Eye (tissue), 1 donor: Measurements from ENCODE around the gene ATPAF2.

Source experiments
- DNase-seq: peaks from one replicate; pipeline ENCODE4 v3.0.0-alpha.2; 2015

The ATPAF2 gene

GRCh38 chr17:18039535-18040260, 730 bp upstream of the ATPAF2 start:
- DNase-seq: no peak

- DNase-seq: no peak
These were observed 668 bp downstream of the ATPAF2 start for GRCh38 chr17:18038149-18038850.

GRCh38 chr17:18037486-18037885, 1.5 kb downstream of the ATPAF2 start:
- DNase-seq: no peak

GRCh38 chr17:18035704-18036103, 3.3 kb downstream of the ATPAF2 start:
- no peak for DNase-seq

GRCh38 chr17:18033442-18034099, 5.4 kb downstream of the ATPAF2 start:
- peak; percentile 91 for DNase-seq

- DNase-seq: no peak
These were observed 7.0 kb downstream of the ATPAF2 start for GRCh38 chr17:18031955-18032354.

DNA sequence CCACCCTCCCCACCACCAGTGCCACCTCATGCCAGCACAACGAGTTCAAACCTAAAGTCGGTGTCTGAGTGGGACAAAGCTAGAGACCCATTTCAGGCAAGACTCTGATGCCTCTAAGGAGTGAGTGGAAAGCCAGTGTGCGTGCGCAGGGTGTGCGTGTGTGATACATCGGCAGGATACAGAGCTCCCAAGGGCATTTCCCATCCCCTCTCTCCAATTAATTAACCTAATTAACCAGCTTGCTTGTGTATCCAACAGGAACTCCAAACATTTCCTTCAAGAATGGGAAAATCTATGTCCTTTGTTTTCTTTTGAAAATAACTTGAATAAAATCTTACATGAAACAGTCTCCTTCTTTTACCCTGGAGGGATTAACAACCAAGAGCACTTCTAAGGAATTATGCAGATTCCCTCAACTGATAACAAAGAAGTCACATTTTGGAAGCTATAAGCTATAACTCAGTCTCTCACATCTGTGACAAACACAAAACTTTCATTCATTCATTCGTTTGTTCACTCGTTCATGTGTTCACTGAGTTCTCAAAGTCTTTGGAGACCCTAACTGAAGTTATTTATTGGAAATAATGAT, 9.9 kb downstream of the ATPAF2 start:
- DNase-seq: no peak

- DNase-seq: peak; percentile 50
These were observed 10.6 kb downstream of the ATPAF2 start for GRCh38 chr17:18028114-18028951.

GRCh38 chr17:18027280-18027679, 11.7 kb downstream of the ATPAF2 start:
- DNase-seq: no peak

- no peak for DNase-seq
These were observed 12.8 kb downstream of the ATPAF2 start for GRCh38 chr17:18025945-18026776.

DNA sequence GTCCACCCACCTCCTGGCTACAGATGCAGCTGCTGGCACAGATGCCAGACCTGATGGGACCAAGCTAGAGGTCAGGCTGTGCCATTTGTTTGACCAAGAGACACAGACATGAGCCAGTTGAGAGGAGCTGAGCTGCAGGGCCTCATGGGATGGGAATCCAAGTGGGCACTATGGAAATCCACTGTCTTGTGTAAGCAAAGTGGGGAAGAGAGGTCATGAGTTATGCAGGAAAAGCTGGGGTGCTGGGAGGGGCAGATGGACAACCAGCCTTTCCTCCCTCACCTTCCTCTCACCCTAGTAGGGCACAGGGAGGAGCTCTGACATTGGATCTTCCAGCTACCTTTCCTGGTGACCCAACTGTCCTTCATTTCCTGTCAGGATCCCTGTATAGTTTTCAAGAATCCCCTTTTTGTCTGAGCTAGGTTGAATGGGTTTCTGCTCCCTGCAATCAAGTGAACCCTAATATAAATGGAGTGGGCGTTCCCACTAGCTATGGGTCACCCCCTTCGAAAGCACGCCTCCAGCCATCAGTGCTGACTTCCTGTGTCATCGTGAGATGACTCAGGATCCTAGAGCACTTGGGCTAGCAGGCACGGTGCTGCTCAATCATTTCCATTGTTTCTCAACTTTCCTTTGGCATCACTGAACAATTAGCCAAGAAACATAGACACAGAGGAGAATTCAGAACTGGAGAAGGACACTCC, 13.6 kb downstream of the ATPAF2 start:
- DNase-seq: no peak

GRCh38 chr17:18021372-18021771, 17.6 kb downstream of the ATPAF2 start:
- DNase-seq: no peak

GRCh38 chr17:18020971-18021370, 18.0 kb downstream of the ATPAF2 start:
- no peak for DNase-seq

DNA sequence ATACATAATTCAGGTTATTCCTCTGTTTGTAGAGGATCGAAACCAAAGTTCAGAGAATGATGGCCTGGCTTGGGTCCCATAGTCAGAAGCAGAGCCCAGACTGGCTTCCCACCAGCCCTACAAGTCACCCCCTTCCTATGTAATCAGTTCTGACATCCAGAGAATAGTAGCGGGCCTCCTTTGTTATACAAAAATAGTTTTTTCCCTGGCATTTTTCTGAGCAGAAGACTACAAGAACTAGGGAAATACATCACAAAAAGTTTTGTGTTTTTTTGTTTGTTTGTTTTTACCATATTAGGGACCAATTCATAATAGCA, 19.2 kb downstream of the ATPAF2 start:
- peak; percentile 67 for DNase-seq

GRCh38 chr17:18018411-18018921, 20.5 kb downstream of the ATPAF2 start:
- DNase-seq: no peak

GRCh38 chr17:18017958-18018357, 21.0 kb downstream of the ATPAF2 start:
- DNase-seq: no peak

GRCh38 chr17:18016426-18016825, 22.5 kb downstream of the ATPAF2 start:
- DNase-seq: no peak

- DNase-seq: peak; percentile 36
These were observed 23.4 kb downstream of the ATPAF2 start for GRCh38 chr17:18015593-18015992.

GRCh38 chr17:18014006-18014405, 25.0 kb downstream of the ATPAF2 start:
- no peak for DNase-seq

DNA sequence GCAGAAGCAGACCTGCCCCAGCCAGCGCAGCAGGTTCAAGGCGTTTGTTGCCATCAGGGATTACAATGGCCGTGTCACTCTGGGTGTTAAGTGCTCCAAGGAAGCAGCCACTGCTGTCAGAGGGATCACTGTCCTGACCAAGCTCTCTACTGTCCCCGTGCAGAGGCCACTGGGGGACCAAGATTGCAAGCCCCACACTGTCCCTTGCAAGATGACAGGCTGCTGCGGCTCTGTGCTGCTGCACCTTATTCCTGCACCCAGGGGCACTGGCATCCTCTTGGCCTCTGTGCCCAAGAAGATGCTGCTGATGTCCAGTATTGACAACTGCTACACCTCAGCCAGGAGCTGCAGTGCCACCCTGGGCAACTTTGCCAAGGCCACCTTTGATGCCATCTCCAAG, 27.7 kb downstream of the ATPAF2 start:
- no peak for DNase-seq
